Stimulated activated CD4-positive, alpha-beta T cell treated with anti-CD3 and anti-CD28 coated beads, Interleukin-12 subunit alpha, Interleukin-12 subunit beta, amount 100 ng/mL, for 48 hours (primary cell): ENCODE data around the gene YARS1.

Source experiments
- DNase-seq, 3 donors: peaks; one replicate each; pipeline ENCODE4 v3.0.0-alpha.2; 2020; ENCODE audit warnings: low read depth in 2 of 3, low spot score in 1 of 3

The YARS1 gene

GRCh38 chr1:32766328-32766972 is 50.7 kb downstream of the YARS1 start:
- DNase-seq: no peak

- DNase-seq: no peak
Observed at GRCh38 chr1:32765570-32766327, 51.4 kb downstream of the YARS1 start.

- no peak for DNase-seq
Observed at GRCh38 chr1:32764826-32765569, 52.2 kb downstream of the YARS1 start.

- DNase-seq: no peak
Observed at GRCh38 chr1:32763221-32763620, 53.9 kb downstream of the YARS1 start.

- DNase-seq: no peak
Observed at GRCh38 chr1:32761936-32762335, 55.2 kb downstream of the YARS1 start.

- DNase-seq: peak in 1 of 3 donors; percentile 37
Observed at GRCh38 chr1:32761253-32761877, 55.8 kb downstream of the YARS1 start.

GRCh38 chr1:32759997-32760623 is 57.0 kb downstream of the YARS1 start:
- DNase-seq: no peak

- DNase-seq: no peak
Observed at GRCh38 chr1:32759521-32759981, 57.6 kb downstream of the YARS1 start.

- no peak for DNase-seq
Observed at GRCh38 chr1:32758795-32759430, 58.2 kb downstream of the YARS1 start.

- no peak for DNase-seq
Observed at GRCh38 chr1:32758177-32758794, 58.9 kb downstream of the YARS1 start.

- DNase-seq: no peak
Observed at GRCh38 chr1:32757213-32757895, 59.8 kb downstream of the YARS1 start.

GRCh38 chr1:32755810-32756159 is 61.4 kb downstream of the YARS1 start:
- no peak for DNase-seq

GRCh38 chr1:32755098-32755809 is 61.9 kb downstream of the YARS1 start:
- no peak for DNase-seq

- DNase-seq: peak in 2 of 3 donors; percentile 27 to 47
Observed at GRCh38 chr1:32754317-32755097, 62.7 kb downstream of the YARS1 start.

- peak in 2 of 3 donors; percentile 43 to 65 for DNase-seq
Observed at GRCh38 chr1:32753532-32754316, 63.4 kb downstream of the YARS1 start.

GRCh38 chr1:32749771-32750170 is 67.4 kb downstream of the YARS1 start:
- no peak for DNase-seq

GRCh38 chr1:32749332-32749731 is 67.8 kb downstream of the YARS1 start:
- DNase-seq: no peak
